A673 (cell line): ENCODE data around the gene PNN.

ENCODE experiments used
- EZH2 ChIP-seq: fragments of 200-600 bp; sonication (generic); IDR thresholded peaks from 2 replicates; pipeline ENCODE4 v1.6.1; 2017; ENCODE audit warnings: borderline replicate concordance, low read depth, mild to moderate bottlenecking, mixed read lengths, antibody characterized with exemption, low read length; ENCODE audit not compliant: poor library complexity, severe bottlenecking
- TF ChIP-seq, protein P1 (sequence below): fragments of 300-800, 200-600 bp; sonication (generic); conservative IDR thresholded peaks from 2 replicates; pipeline ENCODE4 v1.5.1; 2017; ENCODE audit warnings: low read depth, mild to moderate bottlenecking, antibody characterized with exemption, low read length, moderate library complexity, mixed read lengths

DNA sequence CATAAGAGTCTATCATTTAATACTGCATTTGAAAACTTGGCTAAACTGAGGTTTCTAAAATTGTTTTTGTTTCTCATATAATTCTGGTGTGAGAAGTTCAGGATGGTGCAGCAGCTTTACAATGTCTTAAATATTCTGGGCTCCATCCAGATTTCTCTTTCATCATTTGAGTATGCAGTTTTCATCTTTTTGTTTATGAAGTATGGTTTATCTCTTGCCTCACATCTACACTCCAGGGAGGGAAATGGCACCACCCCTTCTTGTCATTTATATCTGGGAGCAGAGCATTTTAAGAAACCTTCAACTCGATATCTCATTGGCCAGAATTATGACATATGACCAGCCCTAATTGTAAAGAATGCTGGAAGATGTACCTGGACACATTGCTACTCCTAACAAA, 36.6 kb upstream of the PNN start:
- TF ChIP-seq EZH2 = no peak
- TF ChIP-seq, protein P1, sequence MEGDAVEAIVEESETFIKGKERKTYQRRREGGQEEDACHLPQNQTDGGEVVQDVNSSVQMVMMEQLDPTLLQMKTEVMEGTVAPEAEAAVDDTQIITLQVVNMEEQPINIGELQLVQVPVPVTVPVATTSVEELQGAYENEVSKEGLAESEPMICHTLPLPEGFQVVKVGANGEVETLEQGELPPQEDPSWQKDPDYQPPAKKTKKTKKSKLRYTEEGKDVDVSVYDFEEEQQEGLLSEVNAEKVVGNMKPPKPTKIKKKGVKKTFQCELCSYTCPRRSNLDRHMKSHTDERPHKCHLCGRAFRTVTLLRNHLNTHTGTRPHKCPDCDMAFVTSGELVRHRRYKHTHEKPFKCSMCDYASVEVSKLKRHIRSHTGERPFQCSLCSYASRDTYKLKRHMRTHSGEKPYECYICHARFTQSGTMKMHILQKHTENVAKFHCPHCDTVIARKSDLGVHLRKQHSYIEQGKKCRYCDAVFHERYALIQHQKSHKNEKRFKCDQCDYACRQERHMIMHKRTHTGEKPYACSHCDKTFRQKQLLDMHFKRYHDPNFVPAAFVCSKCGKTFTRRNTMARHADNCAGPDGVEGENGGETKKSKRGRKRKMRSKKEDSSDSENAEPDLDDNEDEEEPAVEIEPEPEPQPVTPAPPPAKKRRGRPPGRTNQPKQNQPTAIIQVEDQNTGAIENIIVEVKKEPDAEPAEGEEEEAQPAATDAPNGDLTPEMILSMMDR = no peak
